HG03139 (cell line): ENCODE data around the gene POU2F1.

ENCODE experiments used
- ATAC-seq: cut with Tn5 transposase; IDR thresholded peaks from one replicate; pipeline ENCODE4 v1.9.1; 2021; ENCODE audit not compliant: unreplicated experiment

The POU2F1 gene

DNA sequence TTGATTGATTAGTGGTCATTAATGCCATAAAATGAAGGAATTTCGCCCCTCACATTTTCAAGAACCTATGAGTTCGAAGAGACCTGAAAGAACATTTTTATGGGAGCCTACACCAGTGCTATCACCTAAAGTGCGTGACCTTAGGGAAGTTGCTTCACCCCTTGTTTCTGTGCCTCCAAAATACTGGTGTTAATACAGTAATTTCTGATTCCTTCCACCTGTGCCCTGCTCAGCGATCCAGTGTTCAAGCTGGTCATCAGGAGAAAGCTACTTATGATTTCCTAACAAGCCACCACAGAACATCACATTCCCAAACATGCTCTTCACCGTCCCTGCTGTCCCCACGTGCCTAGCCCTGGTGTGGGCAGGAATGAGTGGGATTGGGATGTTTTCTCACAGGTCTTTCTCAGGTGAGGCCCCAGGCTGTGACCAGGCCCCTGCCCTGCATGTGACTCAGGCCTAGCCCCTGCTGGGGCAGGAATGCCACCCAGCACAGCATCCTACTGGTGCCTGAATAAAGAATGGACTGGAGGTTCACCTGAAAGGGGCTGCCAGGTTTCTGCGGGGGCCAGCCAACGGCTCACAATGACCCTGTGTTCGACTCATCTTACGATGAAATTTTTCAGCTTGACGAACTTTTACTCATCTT lies 237.4 kb downstream of the POU2F1 start:
- ATAC-seq: no peak

GRCh38 chr1:167460836-167461235 lies 240.2 kb downstream of the POU2F1 start:
- ATAC-seq: no peak

GRCh38 chr1:167462341-167462740 lies 241.7 kb downstream of the POU2F1 start:
- no peak for ATAC-seq

DNA sequence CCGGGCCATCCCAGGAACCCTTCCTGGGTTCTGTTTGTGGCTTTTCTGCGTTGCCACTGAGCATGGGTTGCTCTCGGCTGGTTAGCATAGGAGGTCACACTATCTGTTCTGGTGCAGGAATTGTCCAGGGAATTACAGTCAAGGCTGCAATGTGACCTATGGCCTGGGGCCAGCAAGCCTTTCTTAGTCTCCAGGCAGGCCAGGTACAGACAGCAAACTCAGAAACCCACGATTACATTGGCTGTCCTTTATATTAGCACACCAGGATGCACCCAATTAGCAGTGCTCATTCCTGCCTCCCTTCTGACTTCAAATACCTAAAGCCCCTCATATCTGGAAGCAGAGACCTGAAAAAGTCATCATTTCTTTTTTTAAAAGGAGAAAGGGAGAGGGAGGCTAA lies 242.4 kb downstream of the POU2F1 start:
- ATAC-seq: no peak

GRCh38 chr1:167463875-167464575 lies 243.3 kb downstream of the POU2F1 start:
- no peak for ATAC-seq

DNA sequence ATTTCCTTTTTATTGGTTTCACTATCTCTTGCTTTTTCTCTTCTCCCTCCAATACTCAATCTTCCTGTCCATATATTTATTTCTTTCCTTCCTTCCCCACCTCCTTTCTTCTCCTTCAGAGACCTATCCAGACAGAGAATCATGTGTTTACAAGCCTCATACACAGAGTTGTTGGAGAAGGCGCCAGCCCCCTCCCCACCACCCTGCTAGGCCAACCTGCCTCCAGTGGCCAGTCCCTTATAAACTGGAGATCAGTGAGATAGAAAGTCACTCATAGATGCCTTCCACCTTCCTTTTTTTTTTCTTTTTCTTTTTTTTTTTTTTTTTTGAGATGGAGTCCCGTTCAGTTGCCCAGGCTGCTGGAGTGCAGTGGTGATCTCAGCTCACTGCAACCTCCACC lies 244.3 kb downstream of the POU2F1 start:
- ATAC-seq: no peak

- ATAC-seq: no peak
These were observed 245.1 kb downstream of the POU2F1 start for GRCh38 chr1:167465743-167466142.

DNA sequence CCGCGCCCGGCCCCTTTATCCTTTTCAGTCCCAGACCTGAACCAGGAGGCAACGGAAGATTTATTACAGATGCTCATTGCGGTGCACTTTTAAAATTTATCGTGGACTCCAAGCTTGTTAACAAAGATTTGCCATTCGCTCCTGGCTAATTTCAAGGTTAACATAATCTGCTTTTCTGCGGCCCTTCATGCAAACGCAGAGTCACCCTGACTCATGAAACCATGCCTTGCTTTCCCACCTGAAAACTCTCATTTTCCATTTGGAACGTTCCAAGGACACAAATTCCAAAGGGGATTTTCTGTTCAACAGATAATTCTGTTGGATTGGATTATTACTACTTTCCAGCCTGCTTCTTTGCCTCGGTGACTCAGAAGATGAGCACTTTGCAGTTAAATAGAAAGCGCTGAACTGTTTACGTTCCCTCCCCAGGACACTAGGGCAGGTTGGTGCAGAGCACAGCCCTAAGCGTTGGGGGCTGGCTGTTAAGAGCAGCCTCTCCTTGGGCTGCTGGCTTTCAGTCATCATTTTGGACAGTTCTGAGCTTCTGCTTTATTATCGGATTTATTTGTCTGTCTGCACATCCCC lies 246.5 kb downstream of the POU2F1 start:
- no peak for ATAC-seq

- ATAC-seq: no peak
These were observed 247.1 kb downstream of the POU2F1 start for GRCh38 chr1:167467752-167468151.

GRCh38 chr1:167469280-167469965 lies 248.7 kb downstream of the POU2F1 start:
- ATAC-seq: no peak

- ATAC-seq: no peak
These were observed 250.9 kb downstream of the POU2F1 start for GRCh38 chr1:167471568-167471967.

GRCh38 chr1:167472752-167473521 lies 252.3 kb downstream of the POU2F1 start:
- no peak for ATAC-seq

DNA sequence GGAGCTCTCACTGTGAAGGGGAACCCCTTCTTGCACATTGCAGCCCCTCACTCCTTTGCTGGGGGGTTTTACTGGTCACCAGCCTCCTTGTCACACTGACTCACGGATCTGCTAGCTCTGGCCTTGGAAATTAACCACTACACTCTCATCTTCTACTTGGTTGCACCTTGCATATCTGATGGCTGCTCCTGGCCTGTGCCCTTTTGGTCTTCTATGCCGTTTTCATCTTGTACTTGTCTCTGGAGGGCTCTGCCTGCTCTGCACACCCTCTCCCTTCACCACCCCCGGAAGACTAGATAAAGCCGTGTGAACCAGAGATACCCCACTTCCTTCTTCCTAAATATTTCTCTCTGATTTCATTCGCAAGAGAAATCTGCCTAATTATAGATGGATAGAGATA lies 253.1 kb downstream of the POU2F1 start:
- ATAC-seq: no peak

DNA sequence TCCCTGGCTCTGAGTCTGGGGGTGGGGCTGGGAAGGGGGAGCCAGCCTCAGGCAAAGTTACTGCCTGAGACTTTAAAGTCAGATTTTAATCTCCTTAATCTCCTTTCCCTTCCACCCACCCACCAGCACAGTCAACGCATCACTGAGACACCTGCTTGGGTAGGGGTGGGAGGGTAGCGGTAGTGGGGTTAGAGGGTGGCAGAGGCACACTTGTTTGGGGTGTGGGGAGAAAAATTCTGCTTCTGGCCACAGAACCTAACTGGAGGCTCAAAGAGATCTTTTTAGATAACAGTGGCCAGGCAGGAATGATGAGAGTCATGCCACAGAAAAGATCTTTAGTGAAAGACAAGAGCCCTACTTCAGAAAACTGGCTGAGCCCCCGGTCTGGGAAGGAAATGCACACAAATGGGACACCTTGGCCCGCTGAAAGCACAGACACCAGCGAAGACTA lies 253.5 kb downstream of the POU2F1 start:
- no peak for ATAC-seq

DNA sequence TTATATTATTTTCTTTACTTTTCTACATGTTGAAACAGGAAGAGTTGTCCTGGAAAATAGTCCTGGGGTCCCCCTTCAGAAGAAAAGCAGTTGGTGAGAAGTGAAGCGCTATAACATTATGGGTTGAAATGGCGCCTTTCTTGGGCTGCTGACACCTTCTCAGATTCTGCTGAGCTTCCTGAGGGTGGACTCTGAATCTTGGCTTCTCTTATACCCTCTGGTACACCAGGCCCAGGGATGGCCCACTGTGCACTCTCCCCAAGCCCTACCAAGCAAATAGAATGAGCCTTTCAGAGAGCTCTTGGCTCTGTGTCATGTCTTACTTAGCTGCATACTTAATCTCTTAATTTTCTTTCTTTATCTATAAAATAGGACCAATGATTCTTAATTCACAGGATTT lies 255.4 kb downstream of the POU2F1 start:
- no peak for ATAC-seq
